GM23338 (cell line): ENCODE measurements around the gene SPACA7. TPM values are rescaled to one million over a fixed set of nuclear protein-coding genes. Genes with fewer than 3 reads are reported as not detected.

Source experiments
- ATAC-seq: fragments of 200-7000 bp; cut with Tn5 transposase; 3 replicates; pipeline ENCODE4 v1.9.1; 2020
- DNase-seq: peaks from one replicate; pipeline ENCODE4 v3.0.0-alpha.2; 2015; ENCODE audit warnings: low spot score
- H2AFZ ChIP-seq: fragments of 200-600 bp; sonication (generic); 2 replicates; pipeline ENCODE4 v1.8.0; 2016; ENCODE audit warnings: antibody characterized with exemption, mild to moderate bottlenecking, moderate library complexity
- H3F3A ChIP-seq: fragments of 200-600 bp; sonication (generic); replicated peaks from 2 replicates; pipeline ENCODE4 v1.8.0; 2017; ENCODE audit warnings: antibody characterized with exemption, mixed run types, low read depth
- H3K27ac ChIP-seq: fragments of 200-600 bp; sonication (generic); 2 replicates; pipeline ENCODE4 v1.6.1; 2016; ENCODE audit warnings: low read depth
- H3K27me3 ChIP-seq: fragments of 200-600 bp; sonication (generic); 2 replicates; pipeline ENCODE4 v1.8.0; 2016; ENCODE audit warnings: mild to moderate bottlenecking, mixed run types, moderate library complexity; ENCODE audit not compliant: insufficient read depth
- H3K36me3 ChIP-seq: fragments of 200-600 bp; sonication (generic); 2 replicates; pipeline ENCODE4 v1.8.0; 2016; ENCODE audit warnings: mild to moderate bottlenecking; ENCODE audit not compliant: insufficient read depth
- H3K4me1 ChIP-seq: fragments of 200-600 bp; sonication (generic); 2 replicates; pipeline ENCODE4 v1.8.0; 2016; ENCODE audit warnings: mild to moderate bottlenecking, moderate library complexity; ENCODE audit not compliant: insufficient read depth
- H3K4me2 ChIP-seq: fragments of 200-600 bp; sonication (generic); 2 replicates; pipeline ENCODE4 v1.7.1; 2017; ENCODE audit warnings: mixed run types
- H3K4me3 ChIP-seq: fragments of 200-600 bp; sonication (generic); 2 replicates; pipeline ENCODE4 v1.6.1; 2016; ENCODE audit warnings: mixed run types
- H3K79me2 ChIP-seq: fragments of 200-600 bp; sonication (generic); replicated peaks from 2 replicates; pipeline ENCODE4 v1.8.0; 2017; ENCODE audit warnings: mild to moderate bottlenecking; ENCODE audit not compliant: insufficient read depth
- H3K9me2 ChIP-seq: fragments of 200-600 bp; sonication (generic); 2 replicates; pipeline ENCODE4 v1.8.0; 2017; ENCODE audit not compliant: insufficient read depth
- H4K20me1 ChIP-seq: fragments of 200-600 bp; sonication (generic); replicated peaks from 2 replicates; pipeline ENCODE4 v1.8.0; 2017; ENCODE audit warnings: mild to moderate bottlenecking; ENCODE audit not compliant: insufficient read depth
- H3K27ac Mint-ChIP-seq: 2 replicates; pipeline ENCODE4 v1.8.0; 2020; ENCODE audit warnings: inconsistent platforms, mild to moderate bottlenecking, moderate library complexity, mixed read lengths
- H3K27me3 Mint-ChIP-seq: 3 replicates; pipeline ENCODE4 v1.8.0; 2022; ENCODE audit warnings: low read depth, mild to moderate bottlenecking, moderate library complexity, mixed read lengths, inconsistent platforms; ENCODE audit not compliant: insufficient read depth, poor library complexity
- H3K36me3 Mint-ChIP-seq: 3 replicates; pipeline ENCODE4 v1.8.0; 2021; ENCODE audit warnings: low read depth, mild to moderate bottlenecking, inconsistent platforms, moderate library complexity, mixed read lengths
- H3K4me1 Mint-ChIP-seq: 3 replicates; pipeline ENCODE4 v1.8.0; 2020; ENCODE audit warnings: mild to moderate bottlenecking, inconsistent platforms, mixed read lengths
- H3K4me3 Mint-ChIP-seq: 3 replicates; pipeline ENCODE4 v1.8.0; 2021; ENCODE audit warnings: moderate library complexity, mild to moderate bottlenecking, inconsistent platforms, mixed read lengths
- H3K9me3 Mint-ChIP-seq: 3 replicates; pipeline ENCODE4 v1.8.0; 2020; ENCODE audit warnings: moderate library complexity, mild to moderate bottlenecking, inconsistent platforms, mixed read lengths
- CREB1 ChIP-seq: fragments of 250-450 bp; sonication (Bioruptor Pico); IDR thresholded peaks from 2 replicates; pipeline ENCODE4 v1.5.0; 2020; ENCODE audit warnings: low read depth, mild to moderate bottlenecking, moderate library complexity
- ETS1 ChIP-seq: IDR thresholded peaks from 2 replicates; pipeline ENCODE4 v1.6.1; 2016; ENCODE audit warnings: antibody characterized with exemption
- EZH2phosphoT487 ChIP-seq: fragments of 200-600 bp; sonication (generic); IDR thresholded peaks from one replicate; pipeline ENCODE4 v1.8.1; 2018; ENCODE audit warnings: antibody characterized with exemption; ENCODE audit not compliant: unreplicated experiment
- JUNB ChIP-seq: IDR thresholded peaks from one replicate; pipeline ENCODE4 v1.6.1; 2016; ENCODE audit warnings: antibody characterized with exemption; ENCODE audit not compliant: unreplicated experiment
- NANOG ChIP-seq: IDR thresholded peaks from 2 replicates; pipeline ENCODE4 v1.6.1; 2016; ENCODE audit warnings: antibody characterized with exemption, borderline replicate concordance
- POLR2AphosphoS5 ChIP-seq: IDR thresholded peaks from 2 replicates; pipeline ENCODE4 v1.6.1; 2016; ENCODE audit warnings: antibody characterized with exemption, low read depth
- REST ChIP-seq: IDR thresholded peaks from one replicate; pipeline ENCODE4 v1.6.1; 2018; ENCODE audit warnings: antibody characterized with exemption; ENCODE audit not compliant: unreplicated experiment
- STAT1 ChIP-seq: IDR thresholded peaks from one replicate; pipeline ENCODE4 v1.6.1; 2016; ENCODE audit warnings: antibody characterized with exemption; ENCODE audit not compliant: unreplicated experiment
- ZNF114 ChIP-seq: fragments of 250-450 bp; sonication (Bioruptor Pico); IDR thresholded peaks from 2 replicates; pipeline ENCODE4 v1.5.0; 2020; ENCODE audit warnings: mild to moderate bottlenecking, moderate library complexity
- ZNF462 ChIP-seq: fragments of 250-450 bp; sonication (Bioruptor Pico); IDR thresholded peaks from 2 replicates; pipeline ENCODE4 v1.5.0; 2020; ENCODE audit warnings: mild to moderate bottlenecking, moderate library complexity
- polyA plus RNA-seq: library from polyadenylated mRNA; unstranded; fragments of >200 nt; fragmentation: Nextera tagmentation; extraction: Ambion mirVana; gene quantifications from 2 replicates; pipeline ENCODE4 v1.2.1, GENCODE V29; 2016
- total RNA-seq: library from RNA; depleted of rRNA; stranded (reverse); fragments of >200 nt; shearing (Covaris generic); gene quantifications from 2 replicates; pipeline ENCODE4 v1.2.3, GENCODE V29; 2014

Gene SPACA7
- total and polyA plus RNA-seq, 2 experiments from 2014 or later, result not detected

DNA sequence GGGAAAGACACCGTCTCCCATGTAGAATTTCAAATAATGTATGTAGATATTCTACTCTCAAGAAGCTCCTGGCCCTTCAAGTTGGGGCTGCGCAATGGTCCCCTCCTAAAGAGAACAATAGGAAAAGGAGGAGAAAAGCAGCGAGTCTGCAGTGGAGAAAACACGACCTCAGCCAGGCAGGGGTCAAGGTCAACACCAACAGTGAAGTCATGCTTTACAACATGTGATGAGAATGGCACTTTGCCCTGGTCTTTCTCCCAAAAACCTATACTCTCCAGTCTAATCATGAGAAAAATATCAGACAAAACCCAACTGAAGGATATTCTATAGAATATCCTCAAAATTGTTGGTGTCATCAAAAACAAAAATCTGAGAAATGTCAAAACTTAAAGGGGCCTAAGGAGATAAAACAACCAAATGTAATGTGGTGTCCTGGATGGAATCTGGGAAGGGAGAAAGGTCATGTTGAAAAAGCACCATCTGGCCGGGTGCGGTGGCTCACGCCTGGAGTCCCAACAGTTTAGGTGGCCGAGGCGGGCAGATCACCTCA is 101.0 kb downstream of the SPACA7 start:
- no peak for TF ChIP-seq STAT1
- DNase-seq (no peak), ATAC-seq (no peak)
- Histone ChIP-seq H3K36me3 (no peaks in the 10 kb centered on the region), H2AFZ (no peak overlapping the region), H3K27ac (no peak overlapping the region), H3K27me3 (no peaks in the 10 kb centered on the region), H3K4me2 (no peak overlapping the region), H3K79me2 (no peaks in the 10 kb centered on the region), H3K4me1 (no peaks in the 10 kb centered on the region), H3K4me3 (no peak overlapping the region), H3K9me2 (0 out of 2 replicates have a peak, but pooled peaks cover 2% of the 10 kb centered on the region), H4K20me1 (no peaks in the 10 kb centered on the region), H3F3A (no peaks in the 10 kb centered on the region)
- H3K9me3 Mint-ChIP-seq, result no peaks in the 10 kb centered on the region; the same call in 2 of the 3 replicates
- H3K27me3 Mint-ChIP-seq, result no peaks in the 10 kb centered on the region
- H3K36me3 Mint-ChIP-seq, result no peaks in the 10 kb centered on the region
- no peak overlapping the region for H3K27ac Mint-ChIP-seq
- no peaks in the 10 kb centered on the region for H3K4me1 Mint-ChIP-seq
- no peak overlapping the region for H3K4me3 Mint-ChIP-seq

DNA sequence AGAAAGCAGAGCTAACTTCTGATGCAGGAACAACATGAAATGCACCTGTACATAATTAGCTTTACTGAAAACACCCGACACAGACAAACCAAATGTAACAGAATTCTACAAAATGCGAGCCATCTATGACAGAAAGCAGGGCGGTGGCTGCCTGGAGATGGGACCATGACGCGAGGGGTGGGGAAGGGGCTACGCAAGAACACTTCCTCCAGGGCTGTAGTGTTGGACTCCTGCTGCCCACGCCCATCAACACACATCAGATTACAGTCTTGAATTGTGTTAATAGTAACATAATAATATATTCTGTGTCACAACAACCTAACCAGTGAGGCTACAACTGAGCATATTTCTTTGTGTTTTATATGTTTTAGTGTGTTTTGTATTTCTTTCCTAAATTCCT is 103.2 kb downstream of the SPACA7 start:
- Histone ChIP-seq H3K9me2 (0 out of 2 replicates have a peak, but pooled peaks cover 5% of the 10 kb centered on the region), H3K79me2 (no peaks in the 10 kb centered on the region), H3K27ac (no peak overlapping the region), H3K4me3 (no peak overlapping the region), H3K36me3 (no peaks in the 10 kb centered on the region), H3F3A (no peaks in the 10 kb centered on the region), H4K20me1 (no peaks in the 10 kb centered on the region), H3K4me1 (no peaks in the 10 kb centered on the region), H3K4me2 (no peak overlapping the region), H3K27me3 (no peaks in the 10 kb centered on the region), H2AFZ (no peak overlapping the region)
- H3K4me3 Mint-ChIP-seq, result no peak overlapping the region
- peaks cover 2% of the 10 kb centered on the region for H3K27me3 Mint-ChIP-seq
- DNase-seq, result no peak
- no peaks in the 10 kb centered on the region for H3K4me1 Mint-ChIP-seq
- no peaks in the 10 kb centered on the region; the same call in 2 of the 3 replicates for H3K9me3 Mint-ChIP-seq
- H3K36me3 Mint-ChIP-seq, result peaks cover 3% of the 10 kb centered on the region; the same call in 2 of the 3 replicates
- ATAC-seq, result no peak
- H3K27ac Mint-ChIP-seq, result no peak overlapping the region
- TF ChIP-seq EZH2phosphoT487 (no peak), NANOG (no peak), ZNF462 (CRISPR knock-in tag) (no peak), CREB1 (no peak), STAT1 (no peak), ZNF114 (no peak), JUNB (no peak), POLR2AphosphoS5 (no peak), ETS1 (no peak), REST (no peak)
